Large intestine (tissue), 3 donors: Measurements from ENCODE around the gene LAPTM5. TPM values are rescaled to one million over a fixed set of nuclear protein-coding genes. Genes with fewer than 3 reads are reported as not detected.

ENCODE experiments used
- DNase-seq, 2 donors: peaks; one replicate each; pipeline versions ENCODE4 v3.0.0 to v3.0.0-alpha.2; 2013
- H3K27ac ChIP-seq: one replicate; pipeline ENCODE4 v1.5.1; 2013; ENCODE audit warnings: low read length
- H3K27me3 ChIP-seq: 2 replicates; pipeline ENCODE4 v1.6.1; 2013; ENCODE audit warnings: low read length; ENCODE audit not compliant: control insufficient read depth, insufficient read depth
- H3K36me3 ChIP-seq: 2 replicates; pipeline ENCODE4 v1.6.1; 2013; ENCODE audit warnings: low read length; ENCODE audit not compliant: control insufficient read depth, insufficient read depth
- H3K4me1 ChIP-seq: one replicate; pipeline ENCODE4 v1.6.1; 2013; ENCODE audit warnings: low read length; ENCODE audit not compliant: control insufficient read depth, insufficient read depth
- H3K4me3 ChIP-seq: one replicate; pipeline ENCODE4 v1.5.1; 2013; ENCODE audit warnings: low read length
- H3K9me3 ChIP-seq: one replicate; pipeline ENCODE4 v1.6.1; 2013; ENCODE audit warnings: mild to moderate bottlenecking, low read depth, low read length, moderate library complexity; ENCODE audit not compliant: control insufficient read depth
- WGBS: methylation state at CpG from one replicate; pipeline ENCODE4 v1.1.5; 2013; ENCODE audit warnings: low lambda C conversion rate; ENCODE audit not compliant: insufficient coverage; 5-methylcytosine and 5-hydroxymethylcytosine counted together
- polyA plus RNA-seq: library from polyadenylated mRNA; unstranded; fragments of 120-200 nt; gene quantifications from one replicate; pipeline ENCODE4 v1.2.1, GENCODE V29; 2013

The LAPTM5 gene
- polyA plus RNA-seq, 1 donor: 39.9 TPM

DNA sequence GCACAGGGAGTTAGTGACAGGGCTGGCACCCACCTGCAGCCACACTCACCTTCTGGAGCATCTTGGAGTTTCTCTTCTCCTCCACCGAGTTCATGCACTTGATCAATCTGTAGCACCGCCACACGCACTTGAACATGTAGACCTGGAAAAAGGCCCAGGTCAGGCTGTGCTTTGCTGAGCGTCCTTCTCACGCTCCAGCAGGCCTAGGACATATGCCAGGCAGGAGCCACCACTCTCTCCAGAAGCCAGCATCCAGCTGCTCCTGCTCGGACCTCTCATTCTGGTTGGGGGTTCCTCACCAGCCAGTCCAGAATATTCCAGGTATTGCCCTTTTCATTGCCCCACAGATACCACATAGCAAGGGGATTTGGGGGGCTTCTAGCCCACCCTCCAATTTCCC lies 22.4 kb downstream of the LAPTM5 start:
- no CpG with 5 or more reads among the region's 6 CpGs for WGBS
- H3K36me3 ChIP-seq: no peaks in the 10 kb centered on the region
- H3K4me3 ChIP-seq: no peak overlapping the region
- no peak for DNase-seq
- no peaks in the 10 kb centered on the region for H3K27me3 ChIP-seq
- no peak overlapping the region for H3K27ac ChIP-seq
- peaks cover 7% of the 10 kb centered on the region for H3K9me3 ChIP-seq
- H3K4me1 ChIP-seq: peaks cover 36% of the 10 kb centered on the region

DNA sequence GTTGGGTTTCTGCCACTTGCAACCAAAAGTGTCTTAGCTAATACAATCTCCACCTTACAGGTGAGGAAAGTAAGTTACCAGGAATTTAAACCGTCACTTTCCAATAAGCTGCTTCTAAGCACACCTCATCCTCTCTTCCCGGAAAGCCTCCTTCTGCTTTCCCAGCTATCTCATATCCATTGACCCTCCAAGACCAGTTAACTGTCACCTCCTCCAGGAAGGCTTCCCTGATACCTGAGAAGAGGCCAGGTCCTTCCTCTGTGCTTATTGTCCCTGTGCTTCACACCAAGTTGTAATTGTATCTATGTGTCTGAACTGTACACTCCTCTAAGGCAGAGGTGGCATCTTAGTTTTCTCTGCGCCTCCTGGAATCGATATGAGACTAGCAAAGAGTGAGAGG lies 23.0 kb downstream of the LAPTM5 start:
- Histone ChIP-seq H3K36me3 (no peaks in the 10 kb centered on the region), H3K27ac (no peak overlapping the region), H3K9me3 (peaks cover 3% of the 10 kb centered on the region), H3K4me1 (peaks cover 36% of the 10 kb centered on the region), H3K4me3 (no peak overlapping the region), H3K27me3 (no peaks in the 10 kb centered on the region)
- 80% methylated on average over 1 of the region's 4 CpGs for WGBS
- DNase-seq: no peak

DNA sequence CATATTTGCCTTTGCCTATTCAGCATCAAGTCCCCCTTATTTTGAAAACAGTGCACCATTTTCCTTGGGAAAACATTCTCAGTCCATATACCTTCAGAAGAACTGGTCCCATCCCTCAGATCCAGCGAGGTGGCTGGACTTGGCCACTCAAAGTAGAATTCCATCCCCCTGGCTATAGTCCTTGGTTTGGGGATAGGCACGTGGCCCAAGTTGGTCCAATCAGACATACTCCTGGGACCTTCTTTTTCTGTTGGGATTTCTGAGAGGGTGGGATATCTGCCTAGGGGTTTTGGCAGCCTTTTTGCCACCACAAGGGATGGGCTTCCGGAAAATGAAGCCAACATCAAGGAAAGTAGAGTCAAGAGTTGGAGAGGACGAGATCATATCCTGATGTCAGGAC lies 23.5 kb downstream of the LAPTM5 start:
- H3K27ac ChIP-seq: no peak overlapping the region
- H3K4me3 ChIP-seq: no peak overlapping the region
- no peaks in the 10 kb centered on the region for H3K27me3 ChIP-seq
- DNase-seq: no peak
- WGBS: no CpG with 5 or more reads among the region's 4 CpGs
- H3K9me3 ChIP-seq: peaks cover 3% of the 10 kb centered on the region
- H3K4me1 ChIP-seq: peaks cover 36% of the 10 kb centered on the region
- H3K36me3 ChIP-seq: no peaks in the 10 kb centered on the region

DNA sequence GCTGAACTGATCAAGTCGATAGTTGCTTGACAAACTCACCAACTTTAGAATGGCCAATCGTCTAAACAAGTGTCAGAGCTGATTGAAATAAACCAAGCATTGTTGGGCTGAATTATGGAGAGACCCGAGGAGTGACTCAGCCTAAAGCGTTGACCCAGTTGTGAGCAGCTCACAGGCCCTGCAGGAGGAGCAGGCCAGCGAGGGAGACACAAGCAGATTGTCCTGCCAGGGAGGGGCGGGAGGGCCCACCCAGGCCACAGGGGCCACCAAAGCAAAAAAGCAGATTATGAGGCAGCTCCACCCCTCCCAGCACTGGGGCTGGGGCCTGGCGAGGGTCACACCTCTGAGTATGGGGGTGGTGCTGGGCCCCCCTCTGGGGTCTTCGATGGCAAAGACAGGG lies 24.1 kb downstream of the LAPTM5 start:
- DNase-seq: no peak
- peaks cover 33% of the 10 kb centered on the region for H3K4me1 ChIP-seq
- 40% methylated on average over 1 of the region's 8 CpGs for WGBS
- H3K36me3 ChIP-seq: no peaks in the 10 kb centered on the region
- H3K9me3 ChIP-seq: peaks cover 3% of the 10 kb centered on the region
- H3K27ac ChIP-seq: no peak overlapping the region
- H3K27me3 ChIP-seq: no peaks in the 10 kb centered on the region
- no peak overlapping the region for H3K4me3 ChIP-seq

DNA sequence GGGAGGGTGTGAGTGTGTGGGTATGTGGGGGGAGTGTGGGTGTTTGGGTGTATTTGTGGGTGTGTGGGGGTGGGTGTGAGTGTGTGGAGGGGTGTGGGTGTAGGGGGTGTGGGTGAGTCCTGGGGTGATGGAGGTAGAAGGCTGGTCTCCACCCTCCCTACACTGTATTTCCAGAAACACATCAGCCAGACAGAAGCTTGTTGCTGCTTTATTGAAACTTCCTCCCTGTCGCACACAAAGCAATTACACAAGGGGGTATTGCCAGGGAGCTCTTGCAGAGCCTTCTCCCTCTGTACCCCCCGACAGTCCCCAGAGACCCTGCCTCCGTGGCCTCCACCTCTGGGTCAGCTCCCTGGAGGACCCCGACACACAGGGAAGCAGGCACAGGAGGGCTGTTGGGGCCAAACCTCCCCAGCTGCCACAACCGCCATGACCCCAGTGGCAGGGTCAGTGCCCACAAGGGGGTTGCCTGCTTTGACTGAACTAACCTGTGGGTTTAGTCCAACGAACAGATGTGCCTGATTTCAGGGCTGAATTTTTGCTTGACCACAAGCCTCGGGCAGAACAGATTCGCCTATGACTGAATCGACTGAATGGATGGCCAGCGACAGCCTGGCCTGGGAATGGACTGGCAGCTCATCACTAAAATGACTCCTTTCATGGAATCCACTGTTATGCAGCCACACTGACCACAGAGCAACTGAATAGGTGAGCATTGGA lies 25.1 kb downstream of the LAPTM5 start:
- Histone ChIP-seq H3K27me3 (no peaks in the 10 kb centered on the region), H3K4me3 (no peak overlapping the region), H3K9me3 (no peaks in the 10 kb centered on the region), H3K36me3 (no peaks in the 10 kb centered on the region), H3K27ac (no peak overlapping the region), H3K4me1 (peaks cover 37% of the 10 kb centered on the region)
- DNase-seq: no peak
- WGBS: no CpG with 5 or more reads among the region's 10 CpGs

DNA sequence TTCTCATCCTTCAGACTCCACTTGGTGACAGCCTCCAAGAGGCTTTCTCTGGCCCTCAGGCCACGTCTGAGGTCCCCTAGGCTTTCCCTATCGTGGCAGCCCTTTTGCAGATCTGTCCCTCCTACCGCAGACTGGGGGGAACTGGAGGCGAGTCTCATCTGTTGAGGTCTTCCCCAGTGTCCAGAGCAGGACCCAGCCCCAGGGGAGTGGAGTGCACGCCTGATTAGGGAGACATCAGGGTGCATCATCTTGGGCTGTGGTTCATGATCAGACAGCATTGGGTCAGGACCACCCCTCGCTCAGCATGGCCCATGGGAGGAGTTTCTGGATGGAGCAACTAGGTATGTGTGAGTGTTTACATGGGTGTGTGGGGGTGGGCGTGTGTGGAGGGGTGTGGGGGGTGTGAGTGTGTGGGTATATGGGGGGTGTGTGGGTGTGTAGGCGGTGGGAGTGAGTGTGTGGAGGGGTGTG lies 25.7 kb downstream of the LAPTM5 start:
- WGBS: no CpG with 5 or more reads among the region's 8 CpGs
- no peaks in the 10 kb centered on the region for H3K9me3 ChIP-seq
- no peaks in the 10 kb centered on the region for H3K36me3 ChIP-seq
- no peak for DNase-seq
- H3K4me3 ChIP-seq: no peak overlapping the region
- peaks cover 37% of the 10 kb centered on the region for H3K4me1 ChIP-seq
- H3K27me3 ChIP-seq: no peaks in the 10 kb centered on the region
- no peak overlapping the region for H3K27ac ChIP-seq

DNA sequence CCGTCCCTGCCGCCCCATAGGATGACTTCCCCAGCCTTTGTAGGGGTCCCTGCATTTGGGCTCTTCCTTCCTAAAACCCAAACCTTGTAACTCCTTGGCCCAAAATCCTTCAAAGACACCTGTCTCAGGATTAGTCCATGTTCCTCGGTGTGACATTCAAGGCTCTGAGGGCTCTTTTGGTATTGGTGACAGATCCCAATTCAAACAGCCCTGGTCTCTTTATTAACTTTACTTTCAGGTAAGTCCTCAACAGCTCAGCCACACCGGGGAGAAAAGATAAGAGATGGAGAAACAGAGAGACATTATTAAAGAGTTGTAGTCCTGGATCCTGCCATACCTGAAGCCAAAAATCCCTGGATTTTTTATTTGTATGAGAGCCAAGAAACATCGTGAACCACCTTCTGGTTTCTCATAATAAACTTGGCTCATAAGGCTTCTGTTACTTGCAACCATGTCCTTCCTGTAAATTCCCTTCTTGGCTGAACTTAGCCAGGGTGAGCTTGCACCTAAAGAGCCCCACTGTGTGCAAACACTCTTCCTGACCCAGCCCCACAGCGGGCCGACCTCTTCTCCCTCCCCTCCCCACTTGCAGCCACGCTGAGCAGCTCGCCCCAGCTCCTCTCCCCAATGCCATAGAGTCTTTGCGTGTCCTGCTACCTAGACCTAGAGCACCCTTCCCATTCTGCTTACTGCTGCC lies 26.3 kb downstream of the LAPTM5 start:
- no peaks in the 10 kb centered on the region for H3K27me3 ChIP-seq
- no peak overlapping the region for H3K4me3 ChIP-seq
- DNase-seq: no peak
- H3K27ac ChIP-seq: peak overlapping the region; percentile 77
- peaks cover 41% of the 10 kb centered on the region for H3K4me1 ChIP-seq
- peaks cover 2% of the 10 kb centered on the region for H3K36me3 ChIP-seq
- no CpG with 5 or more reads among the region's 10 CpGs for WGBS
- no peaks in the 10 kb centered on the region for H3K9me3 ChIP-seq

DNA sequence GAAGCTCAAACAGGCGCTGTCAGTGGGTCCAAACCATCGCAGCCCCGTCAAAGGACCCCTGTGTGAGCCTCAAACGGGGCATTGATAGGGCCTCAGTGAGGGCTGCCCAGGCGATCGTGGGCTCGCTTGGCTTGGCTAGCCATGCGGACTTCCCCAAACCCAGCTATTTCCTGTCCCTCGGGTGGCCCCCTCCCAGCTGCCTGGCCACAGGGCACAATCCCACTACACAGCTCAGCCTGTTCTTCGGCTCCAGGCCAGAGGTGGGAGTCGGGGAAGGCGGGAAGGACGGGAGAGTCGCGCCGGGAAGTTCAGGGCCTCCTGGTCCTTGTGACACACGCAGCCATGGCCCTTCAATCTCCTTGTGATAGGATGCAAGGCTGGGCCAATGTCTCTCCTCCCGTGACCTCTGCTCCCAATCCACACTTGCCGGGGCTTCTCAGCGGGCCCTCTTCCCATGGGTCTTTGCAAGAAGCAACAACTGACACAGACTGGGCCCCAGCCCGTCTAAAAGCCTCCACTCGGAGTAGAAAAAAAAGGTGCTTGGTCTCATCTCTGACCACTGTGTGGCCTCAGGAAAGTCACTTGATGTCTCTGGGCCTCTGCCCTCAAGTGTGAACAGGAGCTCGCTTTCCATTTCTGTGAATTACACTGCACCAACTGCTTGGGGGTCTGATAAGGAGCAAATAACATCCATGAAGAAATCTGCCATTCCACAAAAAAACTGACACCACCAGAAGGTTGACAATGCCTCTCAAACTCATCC lies 27.0 kb downstream of the LAPTM5 start:
- WGBS: no CpG with 5 or more reads among the region's 23 CpGs
- peak overlapping the region; percentile 77 for H3K27ac ChIP-seq
- DNase-seq: peak in 1 of 2 donors; percentile 71

DNA sequence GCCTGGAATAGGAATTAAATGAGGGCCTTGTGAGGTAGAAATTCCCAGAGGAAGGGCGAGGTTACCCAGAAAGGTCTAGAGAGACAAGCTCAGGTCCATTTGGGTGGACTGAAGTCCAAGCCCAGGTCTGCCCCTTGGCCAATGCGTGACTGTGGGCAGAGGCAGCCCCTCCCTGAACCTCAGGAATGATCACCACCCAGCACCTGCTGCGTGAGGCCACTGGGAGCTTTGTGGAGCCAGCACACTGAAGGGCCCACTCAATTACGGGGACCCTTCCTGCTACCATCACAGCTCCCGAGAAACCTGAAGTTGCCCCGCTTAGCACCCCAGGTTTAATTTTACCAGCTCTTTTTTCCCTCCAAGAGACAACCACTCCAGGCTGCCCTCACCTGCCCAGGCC lies 27.7 kb downstream of the LAPTM5 start:
- Histone ChIP-seq H3K36me3 (peaks cover 7% of the 10 kb centered on the region), H3K9me3 (no peaks in the 10 kb centered on the region), H3K27me3 (no peaks in the 10 kb centered on the region), H3K27ac (peak overlapping the region; percentile 77), H3K4me3 (no peak overlapping the region), H3K4me1 (peaks cover 41% of the 10 kb centered on the region)
- peak; percentile 82 to 88 for DNase-seq
- WGBS: no CpG with 5 or more reads among the region's 6 CpGs

More for the DNA sequence above, 27.0 kb downstream of the LAPTM5 start:
- Histone ChIP-seq H3K27me3 (no peaks in the 10 kb centered on the region), H3K36me3 (peaks cover 7% of the 10 kb centered on the region), H3K4me3 (no peak overlapping the region), H3K9me3 (no peaks in the 10 kb centered on the region), H3K4me1 (peaks cover 41% of the 10 kb centered on the region)

DNA sequence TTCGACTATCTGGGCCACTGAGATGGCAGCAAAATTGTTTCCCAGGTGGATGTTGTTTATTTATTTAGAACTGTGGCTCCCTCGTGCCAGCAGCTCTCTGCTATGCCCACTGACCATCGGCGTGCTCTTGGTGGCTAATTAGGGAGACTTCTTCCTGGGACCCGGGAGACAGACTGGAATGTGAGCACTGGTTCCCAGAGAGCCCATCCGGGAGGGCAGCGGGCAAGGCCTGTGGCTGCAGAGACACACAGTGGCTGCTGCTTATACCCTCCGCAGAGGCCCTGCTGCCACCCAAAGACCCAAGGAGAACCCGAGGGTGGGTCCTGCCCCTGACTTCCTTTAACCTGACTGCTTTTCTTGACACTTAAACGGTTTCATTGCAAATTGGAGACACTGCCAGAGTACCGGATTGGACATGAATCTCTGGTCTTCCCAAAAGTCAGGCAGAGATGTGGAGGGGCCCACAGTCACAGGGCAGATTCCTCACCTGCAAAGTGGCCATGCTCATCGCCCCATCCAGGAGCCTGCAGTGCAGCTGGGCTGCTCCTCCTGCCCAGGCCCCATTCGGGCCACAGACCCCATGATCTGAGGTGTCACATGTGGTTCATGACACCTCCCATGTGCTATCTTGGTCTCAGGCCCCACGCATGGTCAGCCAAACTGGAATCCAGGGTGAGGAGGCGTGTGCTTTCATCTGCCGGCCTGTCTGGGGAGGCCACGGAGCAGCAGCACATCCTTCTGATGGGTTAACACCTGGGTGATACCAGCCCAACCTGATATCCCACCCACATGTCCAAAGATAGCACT lies 28.5 kb downstream of the LAPTM5 start:
- Histone ChIP-seq H3K27ac (peak overlapping the region; percentile 77), H3K4me1 (peaks cover 41% of the 10 kb centered on the region), H3K27me3 (no peaks in the 10 kb centered on the region), H3K9me3 (no peaks in the 10 kb centered on the region), H3K36me3 (peaks cover 13% of the 10 kb centered on the region), H3K4me3 (no peak overlapping the region)
- 80% methylated on average over 4 of the region's 17 CpGs for WGBS
- DNase-seq: no peak
